ENCODE measurements around the gene PHC2.

PHC2 gene

DNA sequence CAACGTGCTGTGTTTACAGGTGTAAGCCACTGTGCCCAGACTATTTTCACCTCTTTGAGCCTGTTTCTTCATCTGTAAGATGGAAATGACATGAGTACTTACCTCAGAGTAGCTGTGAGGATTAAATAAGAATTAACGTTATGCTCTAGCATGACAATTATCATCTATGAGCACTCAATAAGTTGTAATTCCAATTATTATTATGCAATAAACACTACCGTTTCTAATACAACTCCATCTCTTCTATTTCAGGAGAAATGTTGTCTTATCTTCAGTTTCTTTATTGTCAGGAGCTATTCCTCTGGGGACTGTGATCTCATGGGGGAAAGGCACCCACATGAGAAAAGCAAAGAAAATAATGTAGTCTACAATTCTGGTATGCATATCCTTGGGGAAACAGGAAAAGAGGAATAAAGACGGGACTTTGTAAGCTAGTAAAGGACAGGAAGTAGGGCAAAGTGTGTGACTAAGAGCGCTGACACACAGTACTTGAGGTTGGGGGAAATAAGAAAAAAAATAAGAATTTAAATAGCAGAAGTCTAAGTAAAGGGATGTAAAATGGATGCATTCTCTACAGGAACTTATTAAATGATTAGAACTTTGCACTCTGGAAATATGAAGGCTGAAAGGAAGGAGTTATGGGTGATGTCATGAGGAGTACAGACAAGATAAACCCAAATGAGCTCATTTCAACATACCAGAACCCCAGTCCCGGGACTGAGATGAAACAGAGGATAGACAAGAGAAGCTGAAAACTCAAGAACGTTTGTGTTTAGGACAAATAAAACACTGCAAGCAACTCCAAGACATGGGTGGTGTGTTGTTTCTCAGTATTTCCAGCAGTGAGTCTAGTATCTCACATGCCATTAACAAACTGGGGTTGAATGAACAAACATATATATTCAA lies 9.8 kb downstream of the PHC2 start:
- no peak for DNase-seq

DNA sequence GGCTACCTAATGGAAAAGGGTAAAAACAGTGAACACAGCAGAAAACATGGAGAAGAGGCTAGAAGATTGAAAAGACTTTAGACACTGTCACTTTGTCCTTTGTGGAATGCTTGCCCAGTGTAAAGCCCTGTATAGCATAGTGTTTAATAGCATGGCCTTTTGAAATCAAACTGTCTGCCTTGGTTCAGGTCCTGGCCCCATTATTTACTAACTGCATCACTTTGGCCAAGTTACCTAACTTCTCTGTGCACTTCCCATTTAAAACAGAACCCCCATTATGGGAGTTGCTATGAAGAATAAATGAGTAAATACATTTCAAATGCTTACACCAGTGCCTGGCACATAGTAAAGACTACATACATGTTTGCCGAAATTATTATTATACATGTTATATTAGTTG lies 12.1 kb downstream of the PHC2 start:
- DNase-seq, result no peak

GRCh38 chr1:33414879-33415278 lies 16.0 kb downstream of the PHC2 start:
- no peak for DNase-seq

GRCh38 chr1:33410091-33410701 lies 20.7 kb downstream of the PHC2 start:
- DNase-seq, result no peak

DNA sequence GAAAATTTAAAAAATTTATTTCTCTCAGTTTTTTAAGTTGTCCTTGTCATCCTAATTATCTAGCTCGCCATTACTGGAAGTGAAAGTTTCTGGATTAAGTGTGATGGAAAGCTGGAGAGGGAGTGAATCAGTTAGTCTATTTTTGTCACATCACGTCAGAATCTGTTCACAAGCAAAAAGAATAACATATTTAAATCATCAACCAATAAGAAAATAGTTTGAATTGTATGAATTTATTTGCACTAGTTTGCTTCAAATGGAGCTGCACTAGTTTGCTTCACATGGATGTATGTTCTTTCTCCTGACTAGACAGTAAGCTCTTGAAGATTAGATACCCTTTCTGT lies 22.8 kb downstream of the PHC2 start:
- no peak for DNase-seq

GRCh38 chr1:33407352-33408092 lies 23.4 kb downstream of the PHC2 start:
- DNase-seq, result no peak

DNA sequence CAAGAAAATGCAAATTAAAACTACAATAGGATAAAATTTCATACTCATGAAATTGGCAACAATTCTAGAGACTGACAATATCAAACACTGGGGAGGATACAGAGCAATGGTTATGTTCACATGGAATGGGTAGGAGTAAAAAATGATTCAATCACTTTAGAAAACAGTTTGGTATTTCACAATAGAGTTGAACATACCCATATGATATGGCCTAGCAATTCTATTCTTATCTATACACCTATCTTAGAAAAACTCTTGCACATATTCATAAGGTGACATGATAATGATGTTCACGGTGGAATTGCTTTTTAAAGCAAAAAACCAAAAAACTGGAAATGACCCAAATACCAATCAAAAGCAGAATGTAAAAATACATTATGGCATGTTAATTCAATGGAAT lies 28.7 kb downstream of the PHC2 start:
- no peak for DNase-seq

- DNase-seq, result no peak
These were observed 29.4 kb downstream of the PHC2 start for GRCh38 chr1:33401471-33401870.

DNA sequence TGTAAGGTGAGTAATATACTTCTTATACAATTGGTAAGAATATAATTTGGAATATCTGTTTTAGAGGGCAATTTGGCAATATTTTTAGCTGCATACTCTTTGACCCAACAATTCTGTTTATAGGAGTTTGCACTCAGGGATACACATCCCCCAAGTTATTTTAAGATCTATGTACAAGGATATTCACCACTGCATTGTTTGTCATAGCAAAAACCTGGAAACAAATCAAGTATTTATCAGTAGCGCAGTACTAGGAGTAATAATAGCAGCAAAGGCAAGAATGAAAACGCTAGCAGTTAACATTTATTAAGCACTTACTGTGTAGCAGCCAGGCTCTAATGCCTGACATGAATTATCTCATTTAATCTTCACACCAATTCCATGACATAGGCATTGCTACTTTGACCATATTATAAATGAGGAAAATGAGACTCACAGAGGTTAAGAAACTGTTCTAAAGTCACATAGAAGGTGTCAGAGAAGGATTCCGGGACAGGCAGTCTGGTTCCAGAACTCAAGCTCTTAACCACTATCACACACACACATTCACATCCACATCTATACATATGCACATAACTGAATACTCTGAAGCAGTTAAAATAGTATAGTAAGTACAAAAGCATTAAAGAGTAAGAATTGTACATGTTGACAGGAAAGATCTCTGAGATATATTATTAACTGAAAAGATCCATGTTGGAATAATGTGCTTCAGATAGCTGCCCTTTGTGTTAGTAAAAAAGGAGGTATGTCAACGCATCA lies 30.6 kb downstream of the PHC2 start:
- no peak for DNase-seq

GRCh38 chr1:33399375-33399774 lies 31.5 kb downstream of the PHC2 start:
- DNase-seq, result no peak

DNA sequence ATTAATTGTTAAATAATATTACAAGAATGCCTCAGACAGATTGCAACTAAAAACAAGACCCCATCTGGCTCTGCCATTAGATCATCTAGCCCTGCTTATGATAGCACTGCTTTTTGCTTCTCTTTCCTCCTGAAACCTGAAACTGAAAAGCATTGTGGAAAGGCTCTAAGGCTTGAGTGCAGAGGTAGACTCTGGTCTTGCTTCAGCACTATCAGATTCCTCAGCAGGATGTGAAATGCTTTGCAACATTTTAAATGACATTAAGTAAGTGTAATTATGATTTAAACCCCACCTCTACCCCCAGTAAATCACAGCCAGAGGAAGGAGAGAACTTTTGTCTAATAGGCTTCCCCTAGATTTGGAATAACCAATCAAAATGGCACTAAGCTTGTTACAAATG lies 32.9 kb downstream of the PHC2 start:
- DNase-seq, result no peak

- no peak for DNase-seq
These were observed 33.8 kb downstream of the PHC2 start for GRCh38 chr1:33397125-33397506.

GRCh38 chr1:33396188-33397124 lies 34.4 kb downstream of the PHC2 start:
- no peak for DNase-seq

DNA sequence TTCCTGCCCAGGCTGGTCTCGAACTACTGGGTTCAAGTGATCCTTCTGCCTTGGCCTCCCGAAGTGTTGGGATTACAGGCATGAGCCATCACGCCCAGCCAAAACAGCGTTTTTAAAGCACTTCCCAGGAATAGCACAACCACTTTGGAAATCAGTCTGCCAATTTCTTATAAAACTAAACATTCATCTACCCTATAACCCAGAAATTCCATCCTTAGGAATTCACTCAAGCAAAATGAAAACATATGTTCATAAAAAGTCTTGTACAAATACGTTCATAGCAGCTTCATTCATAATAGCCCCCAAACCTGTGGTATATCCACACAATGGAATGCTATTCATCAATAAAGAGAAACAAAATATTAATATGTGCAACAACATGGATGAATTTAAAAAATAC lies 36.1 kb downstream of the PHC2 start:
- DNase-seq, result no peak

- no peak for DNase-seq
These were observed 36.9 kb downstream of the PHC2 start for GRCh38 chr1:33393991-33394390.

DNA sequence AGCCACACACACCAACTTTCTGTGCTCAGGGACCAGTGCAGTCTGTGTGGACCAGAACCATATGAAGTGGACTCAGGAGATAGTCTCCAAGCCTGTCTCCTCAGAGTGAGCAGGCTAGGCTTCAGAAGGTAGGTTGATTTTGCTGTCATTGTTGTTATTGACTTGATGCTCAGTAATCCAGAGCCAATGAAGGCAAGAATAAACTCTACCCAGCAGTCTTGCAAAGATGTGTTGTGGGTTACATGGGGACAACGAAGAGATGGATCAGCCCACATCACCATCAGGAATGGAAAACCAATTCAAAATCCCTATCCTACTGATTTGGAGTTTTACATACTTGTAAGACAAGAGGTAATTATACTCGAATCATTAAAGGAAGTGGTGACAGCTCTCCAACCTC lies 37.4 kb downstream of the PHC2 start:
- no peak for DNase-seq

- DNase-seq, result no peak
These were observed 38.3 kb downstream of the PHC2 start for GRCh38 chr1:33392639-33393038.

DNA sequence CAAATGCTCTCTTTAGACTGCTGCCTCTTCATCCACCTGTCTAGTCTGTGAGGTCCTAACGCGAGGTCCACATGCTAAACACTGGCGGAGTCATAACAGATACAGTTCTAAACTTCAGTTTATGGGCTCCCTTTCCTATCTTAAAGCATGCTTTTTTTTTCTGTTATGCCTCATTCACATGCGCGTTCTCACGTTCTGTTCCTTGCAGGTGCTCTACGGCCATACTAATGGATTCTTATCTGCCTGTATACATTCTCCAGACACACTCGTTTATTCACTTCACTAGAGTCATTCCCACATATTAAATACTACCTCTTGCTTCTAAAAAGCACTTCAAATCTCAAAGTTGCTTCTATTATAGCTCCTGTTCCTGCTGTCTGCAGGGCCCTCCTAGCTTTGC lies 38.7 kb downstream of the PHC2 start:
- DNase-seq, result no peak

DNA sequence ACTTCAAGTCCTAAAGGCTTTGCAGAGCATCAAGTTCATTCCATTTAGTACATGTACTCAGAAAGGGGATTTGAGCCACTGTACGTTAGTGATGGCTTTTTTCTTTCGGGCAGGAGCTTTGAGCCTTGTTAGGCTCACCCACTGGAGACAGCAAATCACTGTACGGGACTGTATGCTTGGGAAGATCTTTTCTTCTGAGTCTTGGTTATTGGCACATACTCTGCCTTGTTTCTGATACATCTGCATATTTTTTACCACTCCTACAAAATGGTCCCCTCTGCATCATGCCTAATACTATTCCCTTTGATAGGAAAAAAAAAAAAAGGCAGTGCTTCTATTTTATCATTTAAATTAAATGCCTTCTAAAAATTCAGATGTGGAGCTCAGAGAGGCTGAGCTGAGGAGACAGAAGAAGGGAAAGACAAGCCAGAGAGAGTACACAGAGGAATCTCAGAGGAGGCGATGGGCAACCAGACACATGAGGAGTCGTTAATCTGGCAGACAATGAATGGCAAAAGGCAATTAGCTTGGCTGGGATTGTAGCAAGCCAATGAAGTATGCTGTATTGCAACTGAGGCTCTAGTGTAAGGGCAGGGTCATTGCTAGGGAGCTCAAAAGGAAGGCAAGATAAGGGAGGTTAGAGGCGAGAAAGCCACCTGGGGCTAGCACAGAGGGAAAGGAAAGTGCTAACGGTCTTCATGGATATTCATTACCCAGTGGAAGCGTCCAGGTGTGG lies 39.4 kb downstream of the PHC2 start:
- DNase-seq, result no peak

- no peak for DNase-seq
These were observed 40.4 kb downstream of the PHC2 start for GRCh38 chr1:33390542-33390941.
